D721Med (cell line): ENCODE data around the gene ROR1.
A peak's percentile ranks its signal among the peaks of the same experiment; 100 is the strongest.

Experiments
- DNase-seq: peaks from one replicate; pipeline ENCODE4 v3.0.0; 2011; ENCODE audit warnings: low spot score; ENCODE audit not compliant: insufficient read length
- FAIRE-seq: peaks from 2 replicates; lab custom pipeline; 2011; peaks lifted over from hg19 to GRCh38; lab: Jason Lieb, UNC
- CTCF ChIP-seq: IDR thresholded peaks from 2 replicates; pipeline ENCODE4 v1.5.1; 2012; ENCODE audit warnings: mild to moderate bottlenecking, control low read depth; ENCODE audit not compliant: insufficient read depth; ENCODE audit errors: missing control alignments

The ROR1 gene

GRCh38 chr1:63987014-63987627, 213.3 kb downstream of the ROR1 start:
- FAIRE-seq (peak; percentile 25), DNase-seq (no peak)
- TF ChIP-seq CTCF = no peak

GRCh38 chr1:63987628-63988024, 213.8 kb downstream of the ROR1 start:
- no peak for TF ChIP-seq CTCF
- FAIRE-seq (no peak), DNase-seq (no peak)

GRCh38 chr1:63988941-63989340, 215.1 kb downstream of the ROR1 start:
- DNase-seq = no peak
- no peak for FAIRE-seq

GRCh38 chr1:63991685-63992084, 217.9 kb downstream of the ROR1 start:
- FAIRE-seq = no peak
- no peak for TF ChIP-seq CTCF
- no peak for DNase-seq

More at GRCh38 chr1:63988941-63989340, 215.1 kb downstream of the ROR1 start:
- no peak for TF ChIP-seq CTCF

GRCh38 chr1:64000021-64000420, 226.2 kb downstream of the ROR1 start:
- DNase-seq = no peak
- FAIRE-seq = no peak
- no peak for TF ChIP-seq CTCF

- FAIRE-seq (no peak), DNase-seq (no peak)
- TF ChIP-seq CTCF = no peak
Measured at GRCh38 chr1:64001038-64001437, 227.2 kb downstream of the ROR1 start.

- DNase-seq (no peak), FAIRE-seq (no peak)
- TF ChIP-seq CTCF = no peak
Measured at GRCh38 chr1:64004451-64005025, 230.7 kb downstream of the ROR1 start.
